ELF-1 (cell line): ENCODE data around the gene CLDN24.
"Not testable (repeated sequence)": the region's sequence is repeated elsewhere in the genome, so short reads cannot be mapped to it uniquely, and the experiment has no call there.

ENCODE experiments used
- DNase-seq: peaks from one replicate; pipeline ENCODE4 v3.0.0-alpha.2; 2016; ENCODE audit warnings: low read depth, low spot score

CLDN24 gene

GRCh38 chr4:183347146-183347545 is 24.9 kb upstream of the CLDN24 start:
- DNase-seq, result no peak

- no peak for DNase-seq
These were observed 23.0 kb upstream of the CLDN24 start for GRCh38 chr4:183345261-183345660.

GRCh38 chr4:183344523-183345255 is 22.5 kb upstream of the CLDN24 start:
- DNase-seq, result no peak

- no peak for DNase-seq
These were observed 21.5 kb upstream of the CLDN24 start for GRCh38 chr4:183343730-183344129.

GRCh38 chr4:183342541-183343533 is 20.6 kb upstream of the CLDN24 start:
- DNase-seq, result no peak

- DNase-seq, result no peak
These were observed 15.6 kb upstream of the CLDN24 start for GRCh38 chr4:183337833-183338232.

GRCh38 chr4:183337349-183337748 is 15.1 kb upstream of the CLDN24 start:
- no peak for DNase-seq

- no peak for DNase-seq
These were observed 13.2 kb upstream of the CLDN24 start for GRCh38 chr4:183335369-183335940.

- DNase-seq, result no peak
These were observed 11.8 kb upstream of the CLDN24 start for GRCh38 chr4:183333983-183334382.

- no peak for DNase-seq
These were observed 11.0 kb upstream of the CLDN24 start for GRCh38 chr4:183333202-183333601.

GRCh38 chr4:183332447-183332846 is 10.2 kb upstream of the CLDN24 start:
- DNase-seq, result no peak

- DNase-seq, result no peak
These were observed 8.6 kb upstream of the CLDN24 start for GRCh38 chr4:183330841-183331240.

GRCh38 chr4:183329954-183330742 is 7.9 kb upstream of the CLDN24 start:
- DNase-seq, result no peak

- DNase-seq, result no peak
These were observed 7.0 kb upstream of the CLDN24 start for GRCh38 chr4:183329244-183329643.

GRCh38 chr4:183328832-183329231 is 6.6 kb upstream of the CLDN24 start:
- DNase-seq, result no peak

- DNase-seq, result no peak
These were observed 5.6 kb upstream of the CLDN24 start for GRCh38 chr4:183327827-183328226.

GRCh38 chr4:183326853-183327252 is 4.6 kb upstream of the CLDN24 start:
- DNase-seq, result no peak

- DNase-seq, result not testable (repeated sequence)
These were observed 4.2 kb upstream of the CLDN24 start for GRCh38 chr4:183326387-183326786.

- no peak for DNase-seq
These were observed 2.4 kb upstream of the CLDN24 start for GRCh38 chr4:183324619-183325018.

GRCh38 chr4:183324056-183324455 is 1.8 kb upstream of the CLDN24 start:
- not testable (repeated sequence) for DNase-seq

GRCh38 chr4:183323295-183323694 is 1.1 kb upstream of the CLDN24 start:
- DNase-seq, result peak; percentile 26
